GM12875 (cell line): Measurements from ENCODE around the gene ATL2.

ENCODE experiments used
- H3K4me3 ChIP-seq: one replicate; pipeline ENCODE4 v1.5.1; 2011; ENCODE audit warnings: low read depth, low read length, control low read depth
- TF ChIP-seq, protein P1 (sequence below): IDR thresholded peaks from 2 replicates; pipeline ENCODE4 v1.5.1; 2011; ENCODE audit warnings: low read depth, mild to moderate bottlenecking, control low read depth, inconsistent platforms, low read length, moderate library complexity, borderline replicate concordance; ENCODE audit not compliant: insufficient read depth

Gene ATL2

DNA sequence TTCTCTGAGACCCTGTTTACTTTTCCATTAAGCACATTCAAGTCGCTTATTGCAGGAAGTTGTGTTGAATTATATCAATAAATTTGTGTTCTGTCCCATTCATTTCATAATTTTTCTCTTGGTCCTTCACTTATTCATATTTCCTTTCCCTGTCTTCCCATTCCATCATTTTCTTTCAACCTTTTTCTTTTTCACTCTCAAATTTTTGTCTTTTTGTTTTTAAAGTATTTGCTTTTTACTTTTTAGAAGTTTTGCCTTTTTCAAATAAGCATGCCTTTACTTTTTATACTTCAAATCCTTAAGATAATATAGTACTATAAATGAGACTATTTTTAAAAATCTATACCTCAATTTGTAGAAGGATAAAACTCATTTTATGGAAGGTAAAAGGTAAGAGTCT is 120.5 kb downstream of the ATL2 start:
- H3K4me3 ChIP-seq = no peak overlapping the region
- TF ChIP-seq, protein P1, sequence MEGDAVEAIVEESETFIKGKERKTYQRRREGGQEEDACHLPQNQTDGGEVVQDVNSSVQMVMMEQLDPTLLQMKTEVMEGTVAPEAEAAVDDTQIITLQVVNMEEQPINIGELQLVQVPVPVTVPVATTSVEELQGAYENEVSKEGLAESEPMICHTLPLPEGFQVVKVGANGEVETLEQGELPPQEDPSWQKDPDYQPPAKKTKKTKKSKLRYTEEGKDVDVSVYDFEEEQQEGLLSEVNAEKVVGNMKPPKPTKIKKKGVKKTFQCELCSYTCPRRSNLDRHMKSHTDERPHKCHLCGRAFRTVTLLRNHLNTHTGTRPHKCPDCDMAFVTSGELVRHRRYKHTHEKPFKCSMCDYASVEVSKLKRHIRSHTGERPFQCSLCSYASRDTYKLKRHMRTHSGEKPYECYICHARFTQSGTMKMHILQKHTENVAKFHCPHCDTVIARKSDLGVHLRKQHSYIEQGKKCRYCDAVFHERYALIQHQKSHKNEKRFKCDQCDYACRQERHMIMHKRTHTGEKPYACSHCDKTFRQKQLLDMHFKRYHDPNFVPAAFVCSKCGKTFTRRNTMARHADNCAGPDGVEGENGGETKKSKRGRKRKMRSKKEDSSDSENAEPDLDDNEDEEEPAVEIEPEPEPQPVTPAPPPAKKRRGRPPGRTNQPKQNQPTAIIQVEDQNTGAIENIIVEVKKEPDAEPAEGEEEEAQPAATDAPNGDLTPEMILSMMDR = no peak

DNA sequence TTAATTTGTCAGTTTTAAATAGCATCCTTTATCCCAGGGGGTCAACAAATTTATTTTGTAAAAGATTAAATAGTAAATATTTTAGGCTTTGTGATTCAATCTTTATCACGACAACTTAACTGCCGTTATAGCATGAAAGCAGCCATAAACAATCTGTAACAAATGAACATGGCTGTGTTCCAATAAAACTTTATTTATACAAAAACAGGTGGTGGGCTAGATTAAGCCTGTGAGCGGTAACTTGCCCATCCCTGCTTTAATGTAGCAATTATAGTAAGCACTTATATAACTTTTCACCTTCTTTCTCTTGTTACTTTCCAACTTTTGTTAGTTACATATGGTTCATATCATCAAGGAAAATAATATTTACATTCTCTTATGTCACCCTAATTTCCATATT is 121.9 kb downstream of the ATL2 start:
- TF ChIP-seq, protein P1 = no peak
- no peak overlapping the region for H3K4me3 ChIP-seq

DNA sequence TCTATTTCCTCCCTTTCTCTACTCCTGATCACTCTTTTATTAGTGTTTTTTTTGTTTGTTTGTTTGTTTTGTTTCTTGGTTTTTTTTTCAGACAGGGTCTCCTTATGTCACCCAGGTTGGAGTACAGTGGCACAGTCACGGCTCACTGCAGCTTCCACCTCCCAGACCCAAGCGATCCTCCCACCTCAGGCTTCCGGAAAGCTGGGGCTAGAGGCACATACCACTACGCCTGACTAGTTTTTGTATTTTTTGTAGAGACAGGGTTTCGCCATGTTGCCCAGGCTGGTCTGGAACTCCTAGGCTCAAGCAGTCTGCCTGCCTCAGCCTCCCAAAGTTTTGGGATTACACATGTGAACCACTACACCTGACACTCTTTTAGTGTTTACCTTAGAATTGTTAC is 122.3 kb downstream of the ATL2 start:
- TF ChIP-seq, protein P1 = no peak
- no peak overlapping the region for H3K4me3 ChIP-seq

DNA sequence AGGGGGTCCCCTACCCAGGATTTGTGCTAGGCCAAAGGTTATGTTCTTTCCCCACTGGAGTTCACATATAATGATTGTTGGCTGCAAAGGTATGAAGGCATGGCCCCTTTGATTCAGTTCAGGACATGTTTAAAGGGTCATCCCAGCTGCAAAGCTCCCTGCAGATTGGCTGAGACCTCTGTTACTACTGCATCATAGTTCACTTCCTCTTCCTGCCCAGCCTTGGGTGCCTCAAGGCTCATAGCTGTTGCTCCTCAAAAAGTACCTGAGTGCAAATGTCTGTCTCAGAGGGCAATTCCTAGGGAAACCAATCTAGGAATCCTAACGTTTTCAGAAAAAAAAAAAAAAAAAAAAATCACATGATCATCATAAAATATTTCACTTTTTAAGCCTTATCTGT is 125.1 kb downstream of the ATL2 start:
- H3K4me3 ChIP-seq = no peak overlapping the region
- TF ChIP-seq, protein P1 = no peak

DNA sequence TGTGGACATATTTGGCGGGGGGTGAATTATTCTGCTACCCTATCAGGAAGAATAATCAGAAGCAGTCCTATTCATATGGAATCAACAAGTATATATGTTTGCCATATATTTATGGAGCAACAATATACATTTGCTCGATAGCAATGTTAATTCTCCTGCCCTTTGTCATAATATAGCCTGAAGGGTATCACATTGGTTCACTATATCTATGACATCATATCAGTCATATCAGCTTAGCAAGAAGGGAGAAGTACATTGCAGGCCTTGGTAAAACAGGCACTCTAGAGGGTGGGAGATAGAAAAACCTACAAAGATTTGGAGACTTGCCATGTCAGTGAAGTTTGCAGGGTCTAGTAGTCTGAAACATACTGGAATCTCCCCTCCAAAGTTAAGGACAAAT is 128.4 kb downstream of the ATL2 start:
- TF ChIP-seq, protein P1 = no peak
- H3K4me3 ChIP-seq = no peak overlapping the region

DNA sequence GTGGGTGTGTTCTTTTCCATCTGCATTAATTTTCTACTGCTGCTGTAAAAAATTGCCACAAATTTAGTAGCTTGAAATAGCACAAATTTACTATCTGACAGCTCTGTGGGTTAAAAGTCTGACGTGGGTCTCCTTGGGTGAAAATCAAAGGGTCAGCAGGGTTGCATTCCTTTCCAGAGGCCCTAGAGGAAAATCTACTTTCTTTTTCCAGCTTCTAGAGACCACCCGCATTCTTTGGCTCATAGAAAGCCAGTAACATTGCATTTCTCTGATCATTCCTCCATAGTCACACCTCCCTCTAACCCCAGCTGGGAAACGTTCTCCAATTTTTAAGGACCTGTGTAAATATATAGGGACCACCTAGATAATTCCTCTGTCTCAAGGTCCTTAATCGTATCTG is 128.8 kb downstream of the ATL2 start:
- TF ChIP-seq, protein P1 = no peak
- H3K4me3 ChIP-seq = no peak overlapping the region

DNA sequence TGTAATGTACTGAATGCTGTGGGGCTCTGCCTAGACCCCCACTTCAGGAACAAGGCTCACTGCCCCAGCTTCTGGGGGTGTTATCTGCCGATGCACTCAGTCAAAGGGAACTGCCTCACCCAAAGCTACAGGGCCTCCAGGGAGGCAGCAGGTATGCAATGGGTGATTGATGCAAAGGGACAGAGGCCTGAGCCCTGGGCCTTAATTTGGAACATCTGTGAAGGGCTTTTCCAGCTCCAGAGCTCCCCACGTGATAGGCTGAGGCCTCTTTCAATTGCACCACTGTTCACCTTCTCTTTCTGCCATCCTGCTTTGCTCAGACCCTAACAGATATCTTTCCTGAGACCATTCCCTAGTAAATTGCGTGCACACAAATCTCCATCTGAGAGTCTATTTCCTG is 131.0 kb downstream of the ATL2 start:
- TF ChIP-seq, protein P1 = no peak

More for the DNA sequence above, 131.0 kb downstream of the ATL2 start:
- no peak overlapping the region for H3K4me3 ChIP-seq
